ENCODE measurements around the gene RASD1.
A peak's percentile ranks its signal among the peaks of the same experiment; 100 is the strongest.

- TF ChIP-seq, protein P1, sequence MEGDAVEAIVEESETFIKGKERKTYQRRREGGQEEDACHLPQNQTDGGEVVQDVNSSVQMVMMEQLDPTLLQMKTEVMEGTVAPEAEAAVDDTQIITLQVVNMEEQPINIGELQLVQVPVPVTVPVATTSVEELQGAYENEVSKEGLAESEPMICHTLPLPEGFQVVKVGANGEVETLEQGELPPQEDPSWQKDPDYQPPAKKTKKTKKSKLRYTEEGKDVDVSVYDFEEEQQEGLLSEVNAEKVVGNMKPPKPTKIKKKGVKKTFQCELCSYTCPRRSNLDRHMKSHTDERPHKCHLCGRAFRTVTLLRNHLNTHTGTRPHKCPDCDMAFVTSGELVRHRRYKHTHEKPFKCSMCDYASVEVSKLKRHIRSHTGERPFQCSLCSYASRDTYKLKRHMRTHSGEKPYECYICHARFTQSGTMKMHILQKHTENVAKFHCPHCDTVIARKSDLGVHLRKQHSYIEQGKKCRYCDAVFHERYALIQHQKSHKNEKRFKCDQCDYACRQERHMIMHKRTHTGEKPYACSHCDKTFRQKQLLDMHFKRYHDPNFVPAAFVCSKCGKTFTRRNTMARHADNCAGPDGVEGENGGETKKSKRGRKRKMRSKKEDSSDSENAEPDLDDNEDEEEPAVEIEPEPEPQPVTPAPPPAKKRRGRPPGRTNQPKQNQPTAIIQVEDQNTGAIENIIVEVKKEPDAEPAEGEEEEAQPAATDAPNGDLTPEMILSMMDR (IDR thresholded peaks at IDR 0.05 in 8 of 11, conservative IDR thresholded peaks at IDR 0.05 in 3 of 11), result peak; percentile 49 to 100 (median 98)
- TF ChIP-seq POLR2AphosphoS5 (IDR thresholded peaks at IDR 0.05), result peak; percentile 95 to 96 (median 96)
These were observed at the start of gene RASD1 for GRCh38 chr17:17496189-17497064.

All from spleen (tissue), 7 donors.